Liver (tissue), 3 donors: ENCODE measurements around the gene NSL1.

Experiments used
- FOXA1 ChIP-seq: IDR thresholded peaks from 2 replicates; pipeline ENCODE4 v1.6.1; 2016; ENCODE audit warnings: antibody characterized with exemption
- GABPA ChIP-seq, 2 donors: IDR thresholded peaks in 1 of 2; conservative IDR thresholded peaks in 1 of 2; 2 replicates each; pipeline ENCODE4 v1.6.1; 2016; ENCODE audit warnings: antibody characterized with exemption in 2 of 2, mild to moderate bottlenecking in 1 of 2, moderate library complexity in 1 of 2
- HNF4G ChIP-seq: IDR thresholded peaks from 2 replicates; pipeline ENCODE4 v1.6.1; 2016; ENCODE audit warnings: antibody characterized with exemption
- JUND ChIP-seq, 2 donors: IDR thresholded peaks; 2 replicates each; pipeline ENCODE4 v1.6.1; 2016; ENCODE audit warnings: antibody characterized with exemption in 2 of 2
- RAD21 ChIP-seq, 2 donors: IDR thresholded peaks; 2 replicates each; pipeline ENCODE4 v1.6.1; 2016; ENCODE audit warnings: antibody characterized with exemption in 2 of 2, mild to moderate bottlenecking in 2 of 2
- RXRA ChIP-seq, 2 donors: IDR thresholded peaks; 2 replicates each; pipeline ENCODE4 v1.6.1; 2017 to 2018; ENCODE audit warnings: antibody characterized with exemption in 2 of 2, mild to moderate bottlenecking in 1 of 2
- SP1 ChIP-seq: IDR thresholded peaks from 2 replicates; pipeline ENCODE4 v1.6.1; 2018; ENCODE audit warnings: antibody characterized with exemption, mild to moderate bottlenecking
- TAF1 ChIP-seq: conservative IDR thresholded peaks from 2 replicates; pipeline ENCODE4 v1.6.1; 2016; ENCODE audit warnings: antibody characterized with exemption, mild to moderate bottlenecking
- YY1 ChIP-seq: IDR thresholded peaks from 2 replicates; pipeline ENCODE4 v1.6.1; 2016; ENCODE audit warnings: antibody characterized with exemption, mild to moderate bottlenecking
- TF ChIP-seq, protein P1 (sequence below): fragments of 150-350 bp; IDR thresholded peaks from 2 replicates; pipeline ENCODE4 v1.5.1; 2017; ENCODE audit warnings: improper control_type of control experiment, low read depth, low read length; ENCODE audit not compliant: missing input control
- TF ChIP-seq, protein P2 (sequence below): IDR thresholded peaks from 2 replicates; pipeline ENCODE4 v1.6.1; 2016; ENCODE audit warnings: antibody characterized with exemption, mild to moderate bottlenecking
- TF ChIP-seq, protein P3 (sequence below): IDR thresholded peaks from 2 replicates; pipeline ENCODE4 v1.6.1; 2016; ENCODE audit warnings: antibody characterized with exemption
- TF ChIP-seq, protein P4 (sequence below): IDR thresholded peaks from 2 replicates; pipeline ENCODE4 v1.6.1; 2016; ENCODE audit warnings: antibody characterized with exemption
- TF ChIP-seq, protein P5 (sequence below): IDR thresholded peaks from 2 replicates; pipeline ENCODE4 v1.6.1; 2016; ENCODE audit warnings: antibody characterized with exemption
- donor health status: healthy.
- donor health status: healthy.

DNA sequence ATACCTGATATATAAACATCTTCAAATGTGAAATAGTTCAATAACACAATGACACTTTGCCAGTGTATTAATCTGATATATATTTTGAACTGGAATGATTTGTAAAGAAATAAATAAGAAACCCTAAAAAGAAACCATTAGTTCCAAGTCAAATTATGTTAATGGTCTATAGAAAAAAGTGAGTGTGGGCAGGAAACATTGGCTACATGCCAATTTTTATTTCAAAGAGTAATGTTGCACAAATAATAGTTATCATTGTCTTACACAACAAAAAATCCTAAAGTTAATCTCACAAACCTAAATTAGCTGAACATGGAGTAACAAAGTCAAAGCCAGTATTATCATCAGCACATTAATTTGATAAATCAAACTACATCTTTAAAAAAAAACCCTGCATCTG lies 54.0 kb downstream of the NSL1 start:
- TF ChIP-seq, protein P1, sequence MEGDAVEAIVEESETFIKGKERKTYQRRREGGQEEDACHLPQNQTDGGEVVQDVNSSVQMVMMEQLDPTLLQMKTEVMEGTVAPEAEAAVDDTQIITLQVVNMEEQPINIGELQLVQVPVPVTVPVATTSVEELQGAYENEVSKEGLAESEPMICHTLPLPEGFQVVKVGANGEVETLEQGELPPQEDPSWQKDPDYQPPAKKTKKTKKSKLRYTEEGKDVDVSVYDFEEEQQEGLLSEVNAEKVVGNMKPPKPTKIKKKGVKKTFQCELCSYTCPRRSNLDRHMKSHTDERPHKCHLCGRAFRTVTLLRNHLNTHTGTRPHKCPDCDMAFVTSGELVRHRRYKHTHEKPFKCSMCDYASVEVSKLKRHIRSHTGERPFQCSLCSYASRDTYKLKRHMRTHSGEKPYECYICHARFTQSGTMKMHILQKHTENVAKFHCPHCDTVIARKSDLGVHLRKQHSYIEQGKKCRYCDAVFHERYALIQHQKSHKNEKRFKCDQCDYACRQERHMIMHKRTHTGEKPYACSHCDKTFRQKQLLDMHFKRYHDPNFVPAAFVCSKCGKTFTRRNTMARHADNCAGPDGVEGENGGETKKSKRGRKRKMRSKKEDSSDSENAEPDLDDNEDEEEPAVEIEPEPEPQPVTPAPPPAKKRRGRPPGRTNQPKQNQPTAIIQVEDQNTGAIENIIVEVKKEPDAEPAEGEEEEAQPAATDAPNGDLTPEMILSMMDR: no peak
- TF ChIP-seq GABPA (IDR thresholded peaks at IDR 0.05 in 1 of 2, conservative IDR thresholded peaks at IDR 0.05 in 1 of 2) (no peak), FOXA1 (no peak), SP1 (no peak), JUND (IDR thresholded peaks at IDR 0.05) (no peak), RXRA (IDR thresholded peaks at IDR 0.05) (no peak), RAD21 (IDR thresholded peaks at IDR 0.05) (no peak), HNF4G (no peak), YY1 (no peak), TAF1 (no peak)
- TF ChIP-seq, protein P2, sequence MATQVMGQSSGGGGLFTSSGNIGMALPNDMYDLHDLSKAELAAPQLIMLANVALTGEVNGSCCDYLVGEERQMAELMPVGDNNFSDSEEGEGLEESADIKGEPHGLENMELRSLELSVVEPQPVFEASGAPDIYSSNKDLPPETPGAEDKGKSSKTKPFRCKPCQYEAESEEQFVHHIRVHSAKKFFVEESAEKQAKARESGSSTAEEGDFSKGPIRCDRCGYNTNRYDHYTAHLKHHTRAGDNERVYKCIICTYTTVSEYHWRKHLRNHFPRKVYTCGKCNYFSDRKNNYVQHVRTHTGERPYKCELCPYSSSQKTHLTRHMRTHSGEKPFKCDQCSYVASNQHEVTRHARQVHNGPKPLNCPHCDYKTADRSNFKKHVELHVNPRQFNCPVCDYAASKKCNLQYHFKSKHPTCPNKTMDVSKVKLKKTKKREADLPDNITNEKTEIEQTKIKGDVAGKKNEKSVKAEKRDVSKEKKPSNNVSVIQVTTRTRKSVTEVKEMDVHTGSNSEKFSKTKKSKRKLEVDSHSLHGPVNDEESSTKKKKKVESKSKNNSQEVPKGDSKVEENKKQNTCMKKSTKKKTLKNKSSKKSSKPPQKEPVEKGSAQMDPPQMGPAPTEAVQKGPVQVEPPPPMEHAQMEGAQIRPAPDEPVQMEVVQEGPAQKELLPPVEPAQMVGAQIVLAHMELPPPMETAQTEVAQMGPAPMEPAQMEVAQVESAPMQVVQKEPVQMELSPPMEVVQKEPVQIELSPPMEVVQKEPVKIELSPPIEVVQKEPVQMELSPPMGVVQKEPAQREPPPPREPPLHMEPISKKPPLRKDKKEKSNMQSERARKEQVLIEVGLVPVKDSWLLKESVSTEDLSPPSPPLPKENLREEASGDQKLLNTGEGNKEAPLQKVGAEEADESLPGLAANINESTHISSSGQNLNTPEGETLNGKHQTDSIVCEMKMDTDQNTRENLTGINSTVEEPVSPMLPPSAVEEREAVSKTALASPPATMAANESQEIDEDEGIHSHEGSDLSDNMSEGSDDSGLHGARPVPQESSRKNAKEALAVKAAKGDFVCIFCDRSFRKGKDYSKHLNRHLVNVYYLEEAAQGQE: no peak
- TF ChIP-seq, protein P3, sequence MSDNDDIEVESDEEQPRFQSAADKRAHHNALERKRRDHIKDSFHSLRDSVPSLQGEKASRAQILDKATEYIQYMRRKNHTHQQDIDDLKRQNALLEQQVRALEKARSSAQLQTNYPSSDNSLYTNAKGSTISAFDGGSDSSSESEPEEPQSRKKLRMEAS: no peak
- TF ChIP-seq, protein P4, sequence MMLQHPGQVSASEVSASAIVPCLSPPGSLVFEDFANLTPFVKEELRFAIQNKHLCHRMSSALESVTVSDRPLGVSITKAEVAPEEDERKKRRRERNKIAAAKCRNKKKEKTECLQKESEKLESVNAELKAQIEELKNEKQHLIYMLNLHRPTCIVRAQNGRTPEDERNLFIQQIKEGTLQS: no peak
- TF ChIP-seq, protein P5, sequence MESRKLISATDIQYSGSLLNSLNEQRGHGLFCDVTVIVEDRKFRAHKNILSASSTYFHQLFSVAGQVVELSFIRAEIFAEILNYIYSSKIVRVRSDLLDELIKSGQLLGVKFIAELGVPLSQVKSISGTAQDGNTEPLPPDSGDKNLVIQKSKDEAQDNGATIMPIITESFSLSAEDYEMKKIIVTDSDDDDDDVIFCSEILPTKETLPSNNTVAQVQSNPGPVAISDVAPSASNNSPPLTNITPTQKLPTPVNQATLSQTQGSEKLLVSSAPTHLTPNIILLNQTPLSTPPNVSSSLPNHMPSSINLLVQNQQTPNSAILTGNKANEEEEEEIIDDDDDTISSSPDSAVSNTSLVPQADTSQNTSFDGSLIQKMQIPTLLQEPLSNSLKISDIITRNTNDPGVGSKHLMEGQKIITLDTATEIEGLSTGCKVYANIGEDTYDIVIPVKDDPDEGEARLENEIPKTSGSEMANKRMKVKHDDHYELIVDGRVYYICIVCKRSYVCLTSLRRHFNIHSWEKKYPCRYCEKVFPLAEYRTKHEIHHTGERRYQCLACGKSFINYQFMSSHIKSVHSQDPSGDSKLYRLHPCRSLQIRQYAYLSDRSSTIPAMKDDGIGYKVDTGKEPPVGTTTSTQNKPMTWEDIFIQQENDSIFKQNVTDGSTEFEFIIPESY: no peak
